K562 (cell line): ENCODE data around the gene RAB13. TPM values are rescaled to one million over a fixed set of nuclear protein-coding genes. Genes with fewer than 3 reads are reported as not detected.

Experiments
- BCL6 ChIP-seq: fragments of 250-450 bp; sonication (Bioruptor Pico); IDR thresholded peaks from 2 replicates; pipeline ENCODE4 v1.4.0; 2020
- CBFA2T3 ChIP-seq: fragments of 450-650 bp; IDR thresholded peaks from 2 replicates; pipeline ENCODE4 v1.6.1; 2017
- ELF2 ChIP-seq: fragments of 250-450 bp; sonication (Bioruptor Pico); IDR thresholded peaks from 2 replicates; pipeline ENCODE4 v1.5.0; 2021; ENCODE audit warnings: mild to moderate bottlenecking
- GABPB1 ChIP-seq: sonication (generic); formaldehyde crosslinking; IDR thresholded peaks from 2 replicates; pipeline ENCODE4 v1.8.0; 2022; ENCODE audit warnings: mild to moderate bottlenecking, missing genetic modification reagents
- HLTF ChIP-seq: fragments of 450-650 bp; IDR thresholded peaks from 2 replicates; pipeline ENCODE4 v1.6.1; 2016
- HNRNPLL ChIP-seq: fragments of 200-400 bp; formaldehyde crosslinking; IDR thresholded peaks from 2 replicates; pipeline ENCODE4 v1.6.1; 2017; ENCODE audit warnings: low read length, low read depth, mild to moderate bottlenecking; ENCODE audit not compliant: poor library complexity, severe bottlenecking
- POLR2G ChIP-seq: fragments of 200-400 bp; formaldehyde crosslinking; IDR thresholded peaks from 2 replicates; pipeline ENCODE4 v1.6.1; 2017; ENCODE audit warnings: low read depth, mild to moderate bottlenecking, antibody characterized with exemption, low read length, moderate library complexity
- SIN3B ChIP-seq: fragments of 450-650 bp; IDR thresholded peaks from 2 replicates; pipeline ENCODE4 v1.6.1; 2017; ENCODE audit warnings: low read depth, mild to moderate bottlenecking, moderate library complexity
- TCF7L2 ChIP-seq: fragments of 150-350 bp; IDR thresholded peaks from 2 replicates; pipeline ENCODE4 v1.6.1; 2016; ENCODE audit warnings: low read depth, mild to moderate bottlenecking, low read length, moderate library complexity
- THRAP3 ChIP-seq: fragments of 450-650 bp; IDR thresholded peaks from 2 replicates; pipeline ENCODE4 v1.6.1; 2016; ENCODE audit warnings: mild to moderate bottlenecking, inconsistent platforms, borderline replicate concordance
- ZBED1 ChIP-seq: IDR thresholded peaks from 2 replicates; pipeline ENCODE4 v1.6.1; 2014
- ZFP30 ChIP-seq: fragments of 250-450 bp; sonication (Bioruptor Pico); IDR thresholded peaks from 2 replicates; pipeline ENCODE4 v1.8.0; 2022; ENCODE audit warnings: moderate library complexity, mild to moderate bottlenecking, inconsistent platforms, borderline replicate concordance
- ZNF133 ChIP-seq: fragments of 250-450 bp; sonication (Bioruptor Pico); IDR thresholded peaks from 2 replicates; pipeline ENCODE4 v1.4.0; 2020; ENCODE audit warnings: mild to moderate bottlenecking
- ZNF175 ChIP-seq: fragments of 200-800 bp; sonication (Bioruptor generic); IDR thresholded peaks from 2 replicates; pipeline ENCODE4 v1.6.1; 2016; ENCODE audit warnings: low read depth, mild to moderate bottlenecking, missing genetic modification characterization, missing compliant biosample characterization
- ZNF24 ChIP-seq: fragments of 450-650 bp; IDR thresholded peaks from 2 replicates; pipeline ENCODE4 v1.6.1; 2016
- ZNF354B ChIP-seq: fragments of 250-450 bp; sonication (Bioruptor Pico); IDR thresholded peaks from 2 replicates; pipeline ENCODE4 v1.4.0; 2020
- ZNF444 ChIP-seq: fragments of 250-450 bp; sonication (Bioruptor Pico); IDR thresholded peaks from 2 replicates; pipeline ENCODE4 v1.4.0; 2020; ENCODE audit warnings: mild to moderate bottlenecking, moderate library complexity
- ZNF778 ChIP-seq: fragments of 450-650 bp; formaldehyde crosslinking; IDR thresholded peaks from 2 replicates; pipeline ENCODE4 v1.4.0; 2020; ENCODE audit warnings: mild to moderate bottlenecking, moderate library complexity
- polyA plus RNA-seq, 8 experiments: library from polyadenylated mRNA; depleted of rRNA in 4 of 8; stranded (reverse) in 5 of 8; unstranded in 3 of 8; fragments of >200 nt; fragmentation: Nextera tagmentation in 2 of 8; fragmentation: Illumina TruSeq in 1 of 8; extraction: Ambion mirVana in 2 of 8; extraction: Trizol in 1 of 8; gene quantifications; 2 replicates each; pipeline versions ENCODE4 v1.2.1 to v1.2.3, GENCODE V29; 2011 to 2014; ENCODE audit warnings: inconsistent platforms in 1 of 8, missing spikeins in 1 of 8
- total RNA-seq, 7 experiments: library from RNA; depleted of rRNA in 6 of 7; stranded (reverse); fragments of >200 nt in 6 of 7; fragmentation: Illumina TruSeq in 2 of 7; extraction: Trizol in 2 of 7; gene quantifications; 2 replicates each; pipeline versions ENCODE4 v1.2.1 to v1.2.3, GENCODE V29; 2011 to 2021; ENCODE audit warnings: low replicate concordance in 1 of 7
- TF ChIP-seq, protein P1 (sequence below): sonication (generic); formaldehyde crosslinking; IDR thresholded peaks from 2 replicates; pipeline ENCODE4 v1.8.0; 2023; ENCODE audit warnings: mild to moderate bottlenecking, missing genetic modification reagents
- TF ChIP-seq, protein P2 (sequence below): fragments of 150-350 bp; conservative IDR thresholded peaks from 2 replicates; pipeline ENCODE4 v1.6.1; 2014; ENCODE audit warnings: low read length
- TF ChIP-seq, protein P3 (sequence below), 2 experiments: fragments of 450-650 bp; IDR thresholded peaks; 2 replicates each; pipeline ENCODE4 v1.6.1; 2018; ENCODE audit warnings: mild to moderate bottlenecking in 2 of 2, low read depth in 1 of 2; ENCODE audit not compliant: partially characterized antibody in 2 of 2

Gene RAB13
- total and polyA plus RNA-seq, 9 of the 15 experiments (the other 6 are each of a cell fraction or from before 2014, with no cell fraction given) = 22.3 to 100 (median 39.8) TPM

GRCh38 chr1:153990468-153991150 lies 4.5 kb upstream of the RAB13 start, which contains the start of gene RPS27 (continued):
- peak; percentile 97 for TF ChIP-seq GABPB1 (CRISPR knock-in tag)
- peak; percentile 53; the same call in 1 of the 2 replicates for TF ChIP-seq HLTF
- no peak for TF ChIP-seq ZNF778 (CRISPR knock-in tag)
- 0 out of 2 replicates have a peak, but pooled peaks have one; percentile 31 for TF ChIP-seq ZNF444
- TF ChIP-seq HNRNPLL = peak; percentile 80
- TF ChIP-seq ZBED1 = peak; percentile 67; the same call in 1 of the 2 replicates
- TF ChIP-seq BCL6 = 0 out of 2 replicates have a peak, but pooled peaks have one; percentile 41
- no peak for TF ChIP-seq ZNF24
- TF ChIP-seq, protein P1, sequence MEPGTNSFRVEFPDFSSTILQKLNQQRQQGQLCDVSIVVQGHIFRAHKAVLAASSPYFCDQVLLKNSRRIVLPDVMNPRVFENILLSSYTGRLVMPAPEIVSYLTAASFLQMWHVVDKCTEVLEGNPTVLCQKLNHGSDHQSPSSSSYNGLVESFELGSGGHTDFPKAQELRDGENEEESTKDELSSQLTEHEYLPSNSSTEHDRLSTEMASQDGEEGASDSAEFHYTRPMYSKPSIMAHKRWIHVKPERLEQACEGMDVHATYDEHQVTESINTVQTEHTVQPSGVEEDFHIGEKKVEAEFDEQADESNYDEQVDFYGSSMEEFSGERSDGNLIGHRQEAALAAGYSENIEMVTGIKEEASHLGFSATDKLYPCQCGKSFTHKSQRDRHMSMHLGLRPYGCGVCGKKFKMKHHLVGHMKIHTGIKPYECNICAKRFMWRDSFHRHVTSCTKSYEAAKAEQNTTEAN (CRISPR knock-in tag) = 0 out of 2 replicates have a peak, but pooled peaks have one; percentile 31
- TF ChIP-seq ZNF175 (CRISPR knock-in tag) = peak; percentile 89
- TF ChIP-seq ZNF133 (CRISPR knock-in tag) = no peak
- TF ChIP-seq SIN3B = peak; percentile 78; the same call in 1 of the 2 replicates
- TF ChIP-seq, protein P2, sequence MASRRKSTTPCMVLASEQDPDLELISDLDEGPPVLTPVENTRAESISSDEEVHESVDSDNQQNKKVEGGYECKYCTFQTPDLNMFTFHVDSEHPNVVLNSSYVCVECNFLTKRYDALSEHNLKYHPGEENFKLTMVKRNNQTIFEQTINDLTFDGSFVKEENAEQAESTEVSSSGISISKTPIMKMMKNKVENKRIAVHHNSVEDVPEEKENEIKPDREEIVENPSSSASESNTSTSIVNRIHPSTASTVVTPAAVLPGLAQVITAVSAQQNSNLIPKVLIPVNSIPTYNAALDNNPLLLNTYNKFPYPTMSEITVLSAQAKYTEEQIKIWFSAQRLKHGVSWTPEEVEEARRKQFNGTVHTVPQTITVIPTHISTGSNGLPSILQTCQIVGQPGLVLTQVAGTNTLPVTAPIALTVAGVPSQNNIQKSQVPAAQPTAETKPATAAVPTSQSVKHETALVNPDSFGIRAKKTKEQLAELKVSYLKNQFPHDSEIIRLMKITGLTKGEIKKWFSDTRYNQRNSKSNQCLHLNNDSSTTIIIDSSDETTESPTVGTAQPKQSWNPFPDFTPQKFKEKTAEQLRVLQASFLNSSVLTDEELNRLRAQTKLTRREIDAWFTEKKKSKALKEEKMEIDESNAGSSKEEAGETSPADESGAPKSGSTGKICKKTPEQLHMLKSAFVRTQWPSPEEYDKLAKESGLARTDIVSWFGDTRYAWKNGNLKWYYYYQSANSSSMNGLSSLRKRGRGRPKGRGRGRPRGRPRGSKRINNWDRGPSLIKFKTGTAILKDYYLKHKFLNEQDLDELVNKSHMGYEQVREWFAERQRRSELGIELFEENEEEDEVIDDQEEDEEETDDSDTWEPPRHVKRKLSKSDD = peak; percentile 98
- peak; percentile 92 for TF ChIP-seq ELF2 (CRISPR knock-in tag)
- TF ChIP-seq CBFA2T3 = 0 out of 2 replicates have a peak, but pooled peaks have one; percentile 2
- peak; percentile 68 for TF ChIP-seq THRAP3
- TF ChIP-seq, protein P3, sequence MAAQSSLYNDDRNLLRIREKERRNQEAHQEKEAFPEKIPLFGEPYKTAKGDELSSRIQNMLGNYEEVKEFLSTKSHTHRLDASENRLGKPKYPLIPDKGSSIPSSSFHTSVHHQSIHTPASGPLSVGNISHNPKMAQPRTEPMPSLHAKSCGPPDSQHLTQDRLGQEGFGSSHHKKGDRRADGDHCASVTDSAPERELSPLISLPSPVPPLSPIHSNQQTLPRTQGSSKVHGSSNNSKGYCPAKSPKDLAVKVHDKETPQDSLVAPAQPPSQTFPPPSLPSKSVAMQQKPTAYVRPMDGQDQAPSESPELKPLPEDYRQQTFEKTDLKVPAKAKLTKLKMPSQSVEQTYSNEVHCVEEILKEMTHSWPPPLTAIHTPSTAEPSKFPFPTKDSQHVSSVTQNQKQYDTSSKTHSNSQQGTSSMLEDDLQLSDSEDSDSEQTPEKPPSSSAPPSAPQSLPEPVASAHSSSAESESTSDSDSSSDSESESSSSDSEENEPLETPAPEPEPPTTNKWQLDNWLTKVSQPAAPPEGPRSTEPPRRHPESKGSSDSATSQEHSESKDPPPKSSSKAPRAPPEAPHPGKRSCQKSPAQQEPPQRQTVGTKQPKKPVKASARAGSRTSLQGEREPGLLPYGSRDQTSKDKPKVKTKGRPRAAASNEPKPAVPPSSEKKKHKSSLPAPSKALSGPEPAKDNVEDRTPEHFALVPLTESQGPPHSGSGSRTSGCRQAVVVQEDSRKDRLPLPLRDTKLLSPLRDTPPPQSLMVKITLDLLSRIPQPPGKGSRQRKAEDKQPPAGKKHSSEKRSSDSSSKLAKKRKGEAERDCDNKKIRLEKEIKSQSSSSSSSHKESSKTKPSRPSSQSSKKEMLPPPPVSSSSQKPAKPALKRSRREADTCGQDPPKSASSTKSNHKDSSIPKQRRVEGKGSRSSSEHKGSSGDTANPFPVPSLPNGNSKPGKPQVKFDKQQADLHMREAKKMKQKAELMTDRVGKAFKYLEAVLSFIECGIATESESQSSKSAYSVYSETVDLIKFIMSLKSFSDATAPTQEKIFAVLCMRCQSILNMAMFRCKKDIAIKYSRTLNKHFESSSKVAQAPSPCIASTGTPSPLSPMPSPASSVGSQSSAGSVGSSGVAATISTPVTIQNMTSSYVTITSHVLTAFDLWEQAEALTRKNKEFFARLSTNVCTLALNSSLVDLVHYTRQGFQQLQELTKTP (IDR thresholded peaks at IDR 0.05; ENCODE audit: low read depth in 1 of 2, partially characterized antibody in 2 of 2) = peak; percentile 65 to 90
- TF ChIP-seq TCF7L2 = peak; percentile 100
- peak; percentile 96 for TF ChIP-seq POLR2G
- peak; percentile 29; the same call in 1 of the 2 replicates for TF ChIP-seq ZNF354B (CRISPR knock-in tag)
- TF ChIP-seq ZFP30 (CRISPR knock-in tag) = no peak
